HFFc6 (cell line): ENCODE results near the gene C10orf62. TPM values are rescaled to one million over a fixed set of nuclear protein-coding genes. Genes with fewer than 3 reads are reported as not detected.

Source experiments
- DNase-seq: peaks from one replicate; pipeline ENCODE4 v3.0.0-alpha.2; 2018
- H3K27ac Mint-ChIP-seq: 2 replicates; pipeline ENCODE4 v1.8.0; 2020; ENCODE audit warnings: mild to moderate bottlenecking, mixed read lengths
- H3K27me3 Mint-ChIP-seq: 2 replicates; pipeline ENCODE4 v1.8.0; 2021; ENCODE audit warnings: mild to moderate bottlenecking, moderate library complexity, mixed read lengths; ENCODE audit not compliant: insufficient read depth
- H3K36me3 Mint-ChIP-seq: 2 replicates; pipeline ENCODE4 v1.8.0; 2021; ENCODE audit warnings: low read depth, mixed read lengths
- H3K4me1 Mint-ChIP-seq: 2 replicates; pipeline ENCODE4 v1.8.0; 2020; ENCODE audit warnings: low read depth, mixed read lengths
- H3K4me3 Mint-ChIP-seq: 2 replicates; pipeline ENCODE4 v1.8.0; 2020; ENCODE audit warnings: mild to moderate bottlenecking, moderate library complexity, mixed read lengths
- H3K9me3 Mint-ChIP-seq: 2 replicates; pipeline ENCODE4 v1.8.0; 2020; ENCODE audit warnings: mild to moderate bottlenecking, mixed read lengths
- CTCF ChIP-seq: fragments of 200-600 bp; sonication (generic); IDR thresholded peaks from 2 replicates; pipeline ENCODE4 v1.5.0; 2021; ENCODE audit warnings: antibody characterized with exemption, mild to moderate bottlenecking
- total RNA-seq, 6 experiments: library from RNA; stranded (reverse); fragmentation: NEBNext Ultra II Directional; extraction: Animal tissue kit (Norgen Biotek cat#: 25700); gene quantifications; 2 replicates in 1 of 6; 3 replicates in 5 of 6; pipeline ENCODE4 v1.2.3, GENCODE V29; 2021

C10orf62 gene
- total RNA-seq, 6 experiments from 2014 or later: not detected

- Mint-ChIP-seq H3K27me3 (no peaks in the 10 kb centered on the region), H3K27ac (no peak overlapping the region), H3K4me1 (peaks cover 21% of the 10 kb centered on the region), H3K9me3 (no peaks in the 10 kb centered on the region), H3K4me3 (no peak overlapping the region), H3K36me3 (peaks cover 4% of the 10 kb centered on the region; the same call in 1 of the 2 replicates)
- DNase-seq: no peak
- TF ChIP-seq CTCF: no peak
These were observed 24.7 kb upstream of the C10orf62 start for GRCh38 chr10:97564776-97565175.

GRCh38 chr10:97566336-97566996 lies 23.1 kb upstream of the C10orf62 start:
- Mint-ChIP-seq H3K27me3 (no peaks in the 10 kb centered on the region), H3K36me3 (peaks cover 5% of the 10 kb centered on the region; the same call in 1 of the 2 replicates), H3K4me1 (peaks cover 21% of the 10 kb centered on the region), H3K27ac (peak overlapping the region; percentile 9; the same call in 1 of the 2 replicates), H3K4me3 (no peak overlapping the region), H3K9me3 (no peaks in the 10 kb centered on the region)
- no peak for DNase-seq
- no peak for TF ChIP-seq CTCF

GRCh38 chr10:97567891-97568290 lies 21.6 kb upstream of the C10orf62 start:
- H3K4me1 Mint-ChIP-seq: peaks cover 26% of the 10 kb centered on the region
- no peak for TF ChIP-seq CTCF
- no peak for DNase-seq
- no peaks in the 10 kb centered on the region for H3K9me3 Mint-ChIP-seq
- no peak overlapping the region for H3K27ac Mint-ChIP-seq
- H3K36me3 Mint-ChIP-seq: peaks cover 5% of the 10 kb centered on the region; the same call in 1 of the 2 replicates
- H3K27me3 Mint-ChIP-seq: no peaks in the 10 kb centered on the region; the same call in 1 of the 2 replicates
- H3K4me3 Mint-ChIP-seq: no peak overlapping the region

GRCh38 chr10:97570146-97570788 lies 19.3 kb upstream of the C10orf62 start:
- Mint-ChIP-seq H3K27ac (no peak overlapping the region), H3K27me3 (no peaks in the 10 kb centered on the region; the same call in 1 of the 2 replicates), H3K36me3 (peaks cover 5% of the 10 kb centered on the region; the same call in 1 of the 2 replicates), H3K9me3 (no peaks in the 10 kb centered on the region), H3K4me3 (no peak overlapping the region), H3K4me1 (peaks cover 32% of the 10 kb centered on the region)
- TF ChIP-seq CTCF: no peak
- DNase-seq: no peak

GRCh38 chr10:97570789-97571471 lies 18.6 kb upstream of the C10orf62 start:
- TF ChIP-seq CTCF: no peak
- peaks cover 5% of the 10 kb centered on the region; the same call in 1 of the 2 replicates for H3K36me3 Mint-ChIP-seq
- no peaks in the 10 kb centered on the region for H3K9me3 Mint-ChIP-seq
- H3K4me1 Mint-ChIP-seq: peaks cover 35% of the 10 kb centered on the region
- no peak for DNase-seq
- no peak overlapping the region for H3K4me3 Mint-ChIP-seq
- no peaks in the 10 kb centered on the region; the same call in 1 of the 2 replicates for H3K27me3 Mint-ChIP-seq
- no peak overlapping the region for H3K27ac Mint-ChIP-seq
